AML-193 (cell line): ENCODE data around the gene KLHL1.

Experiments
- DNase-seq, 2 experiments: peaks; one replicate each; lab custom pipeline; 2025; lab: John Stamatoyannopoulos, UW

The KLHL1 gene

DNA sequence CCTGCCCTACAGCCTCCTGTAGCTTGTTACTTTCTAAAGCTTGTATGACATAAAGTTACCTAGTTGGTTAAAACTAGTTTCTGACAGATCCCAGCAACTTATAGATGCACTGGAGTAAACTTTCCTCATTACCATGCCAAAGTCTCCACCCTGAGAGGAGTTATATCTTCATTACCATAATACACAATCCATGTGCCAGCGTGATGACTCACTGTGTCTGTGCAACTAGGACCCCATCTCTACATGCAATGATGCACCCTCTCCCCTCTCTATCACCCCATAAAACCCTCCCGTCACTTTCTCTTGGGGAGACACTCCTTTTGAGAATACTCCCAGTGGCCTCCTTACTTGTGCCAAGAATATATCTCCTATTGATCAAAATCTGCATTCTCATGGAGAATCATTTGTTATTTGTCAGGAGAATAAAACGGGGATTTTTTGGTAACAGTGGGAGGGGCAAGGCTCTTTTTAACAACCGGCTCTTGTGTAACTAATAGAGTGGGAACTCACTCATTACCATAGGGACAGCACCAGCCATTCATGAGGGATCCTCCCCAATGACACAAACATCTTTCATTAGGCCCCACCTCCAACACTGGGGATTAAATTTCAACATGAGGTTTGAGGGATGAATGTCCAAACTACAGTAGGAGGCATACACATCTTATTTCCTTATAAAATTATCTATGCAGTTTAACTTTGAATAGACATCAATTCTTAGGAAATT lies 235.8 kb downstream of the KLHL1 start:
- no peak for DNase-seq

DNA sequence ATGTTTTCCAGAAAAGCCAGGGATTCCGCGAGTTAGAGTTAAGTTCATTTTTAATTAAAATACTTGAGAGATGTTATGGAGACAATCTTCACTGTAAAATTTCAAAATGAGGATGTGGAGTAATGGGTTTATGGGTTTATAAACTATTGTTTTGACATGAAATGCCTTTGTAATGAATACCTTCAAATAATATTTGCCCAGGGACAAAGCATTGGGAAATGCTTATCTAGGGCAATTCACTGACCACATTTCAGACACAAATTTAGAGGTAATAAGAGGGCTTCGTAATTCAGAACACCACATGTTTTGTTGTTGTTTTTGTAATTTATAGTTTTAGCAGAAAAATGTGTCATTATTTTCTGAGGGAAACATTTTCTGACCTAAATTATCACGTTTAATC lies 241.7 kb downstream of the KLHL1 start:
- no peak for DNase-seq

DNA sequence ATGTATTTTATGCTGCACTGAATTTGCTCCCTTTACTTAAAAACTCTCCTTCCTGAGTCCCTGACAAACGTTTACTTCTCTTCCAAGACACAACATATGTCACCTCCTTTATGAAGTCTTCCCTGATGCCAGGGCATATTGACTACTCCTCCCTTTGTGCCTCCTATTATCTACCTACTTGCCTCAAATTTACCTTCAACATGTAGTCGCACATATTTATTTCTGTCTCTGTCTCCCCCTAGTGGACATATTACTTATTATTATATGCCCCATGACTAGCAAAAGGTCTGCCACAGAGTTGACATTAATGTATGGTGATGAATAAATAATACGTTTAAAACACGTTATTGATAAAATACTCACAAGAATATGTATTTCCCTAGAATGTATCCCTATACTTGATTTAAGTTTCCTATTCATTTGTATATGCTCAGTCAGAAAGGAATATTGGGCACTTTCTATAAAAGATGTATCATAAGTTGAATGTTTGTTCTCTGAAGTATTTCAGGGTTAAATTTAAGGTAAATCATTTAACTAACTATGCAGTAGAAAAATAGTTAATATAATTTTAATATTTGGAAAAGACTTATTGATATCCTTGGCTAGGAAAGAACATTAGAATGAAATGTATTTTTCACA lies 250.9 kb downstream of the KLHL1 start:
- peak; percentile 64 to 67 for DNase-seq

DNA sequence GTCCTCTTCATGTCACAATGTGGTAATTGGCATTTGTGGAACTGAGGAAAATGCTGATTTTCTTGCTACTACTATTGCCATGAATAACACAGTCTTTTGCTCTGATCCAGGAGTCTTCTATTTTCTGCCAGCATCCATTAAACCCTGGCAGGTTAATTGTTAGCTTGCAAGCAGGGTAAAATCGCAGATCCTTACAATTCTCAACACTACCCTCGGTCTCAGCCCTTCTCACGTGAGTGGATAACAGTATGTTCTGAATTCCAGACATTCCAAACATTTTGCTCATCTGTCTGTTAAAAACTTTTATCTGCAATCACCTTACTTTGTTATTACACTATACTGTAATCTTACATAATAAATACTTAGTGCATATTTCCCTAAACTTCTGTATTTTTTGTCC lies 251.9 kb downstream of the KLHL1 start:
- no peak for DNase-seq

DNA sequence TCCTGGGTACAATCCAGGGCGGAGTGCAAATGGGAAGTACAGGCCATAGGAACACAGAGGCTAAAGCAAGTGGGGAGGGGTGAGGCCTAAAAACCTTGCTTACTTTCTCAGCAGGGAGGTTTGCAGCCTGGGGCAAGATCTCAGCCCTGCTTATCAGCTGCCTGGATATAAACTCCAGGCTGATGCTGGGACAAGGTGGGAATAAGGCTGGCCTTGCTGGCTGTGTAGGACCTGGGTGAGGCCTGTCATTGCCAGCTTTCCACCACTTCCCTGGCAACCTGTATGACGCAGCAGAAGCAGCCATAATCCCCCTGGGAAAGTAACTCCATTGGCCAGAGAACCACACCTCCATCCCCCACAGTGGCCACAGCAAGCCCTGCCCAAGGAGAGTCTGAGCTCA lies 279.7 kb downstream of the KLHL1 start:
- no peak for DNase-seq

DNA sequence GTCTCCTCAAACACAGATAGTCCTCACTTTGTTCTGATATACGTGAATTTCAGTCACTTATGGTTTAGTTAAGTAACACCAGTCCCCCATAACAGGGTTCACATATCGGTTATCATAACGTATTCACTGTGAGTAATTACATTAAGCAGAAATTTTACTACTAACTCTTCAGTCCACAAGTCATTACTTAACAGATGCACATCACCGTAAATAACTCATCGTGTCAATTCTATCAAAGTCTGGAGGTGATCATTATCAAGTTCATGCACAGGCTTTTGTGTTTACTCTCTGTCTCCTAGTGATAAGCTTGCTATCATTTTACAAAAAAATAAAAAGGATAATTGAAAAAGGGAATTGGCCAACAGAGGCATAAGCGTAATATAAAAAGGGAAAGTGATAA lies 288.1 kb downstream of the KLHL1 start:
- no peak for DNase-seq

DNA sequence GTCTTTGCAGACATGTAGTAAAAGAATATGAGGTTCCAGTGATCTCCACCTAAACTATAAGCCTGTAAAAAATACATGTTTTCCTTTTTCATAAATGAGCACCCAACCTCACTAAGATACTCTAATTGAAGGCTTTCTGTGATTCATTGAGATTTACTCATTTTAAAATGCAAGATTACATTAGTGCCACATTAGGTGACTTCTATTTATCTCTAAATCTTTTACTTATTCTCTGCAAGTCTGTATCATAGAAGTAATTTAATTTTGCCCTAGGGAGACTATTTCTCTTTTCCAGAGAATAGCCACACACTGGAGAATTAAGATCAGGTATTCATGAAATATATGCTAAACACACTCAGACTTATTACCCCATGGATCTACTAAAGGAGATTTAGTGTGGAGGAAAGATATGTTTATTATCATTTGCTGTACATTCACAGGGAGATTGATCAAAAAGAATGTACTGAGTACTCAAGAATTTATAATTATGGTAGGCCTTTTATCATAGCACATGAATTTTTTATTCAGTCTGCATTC lies 290.9 kb downstream of the KLHL1 start:
- no peak for DNase-seq

DNA sequence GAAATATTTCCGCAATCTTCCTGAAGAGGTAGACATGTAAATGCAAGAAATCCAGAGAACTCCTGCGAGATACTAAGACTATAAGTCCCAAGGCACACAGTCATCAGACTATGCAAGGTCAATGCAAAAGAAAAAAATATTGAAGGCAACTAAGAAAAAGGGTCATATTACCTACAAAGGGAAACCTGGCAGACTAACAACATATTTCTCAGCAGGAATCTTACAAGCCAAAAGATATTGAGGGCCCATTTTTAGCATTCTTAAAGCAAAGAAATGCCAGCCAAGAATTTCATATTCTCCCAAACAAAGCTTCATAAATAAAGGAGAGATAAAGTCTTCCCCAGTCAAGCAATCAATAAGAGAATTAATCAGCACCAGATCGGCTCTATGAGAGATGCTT lies 299.1 kb downstream of the KLHL1 start:
- no peak for DNase-seq

DNA sequence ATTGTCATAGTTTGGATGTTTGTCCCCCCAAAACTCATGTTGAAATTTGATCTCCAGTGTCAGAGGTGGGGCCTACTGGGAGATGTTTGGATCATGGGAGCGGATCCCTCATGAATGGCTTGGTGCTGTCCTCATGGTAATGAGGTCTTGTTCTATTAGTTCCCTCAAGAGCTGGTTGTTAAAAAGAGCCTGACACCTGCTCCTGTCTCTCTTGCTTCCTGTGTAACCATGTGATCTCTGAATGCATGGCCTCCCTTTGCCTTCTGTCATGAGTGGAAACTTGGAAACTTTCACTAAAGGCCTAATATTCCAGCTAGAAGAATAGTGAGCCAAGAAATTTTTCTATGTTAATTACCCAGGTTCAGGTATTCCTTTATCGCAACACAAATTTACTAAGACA lies 312.0 kb downstream of the KLHL1 start:
- DNase-seq, result no peak

DNA sequence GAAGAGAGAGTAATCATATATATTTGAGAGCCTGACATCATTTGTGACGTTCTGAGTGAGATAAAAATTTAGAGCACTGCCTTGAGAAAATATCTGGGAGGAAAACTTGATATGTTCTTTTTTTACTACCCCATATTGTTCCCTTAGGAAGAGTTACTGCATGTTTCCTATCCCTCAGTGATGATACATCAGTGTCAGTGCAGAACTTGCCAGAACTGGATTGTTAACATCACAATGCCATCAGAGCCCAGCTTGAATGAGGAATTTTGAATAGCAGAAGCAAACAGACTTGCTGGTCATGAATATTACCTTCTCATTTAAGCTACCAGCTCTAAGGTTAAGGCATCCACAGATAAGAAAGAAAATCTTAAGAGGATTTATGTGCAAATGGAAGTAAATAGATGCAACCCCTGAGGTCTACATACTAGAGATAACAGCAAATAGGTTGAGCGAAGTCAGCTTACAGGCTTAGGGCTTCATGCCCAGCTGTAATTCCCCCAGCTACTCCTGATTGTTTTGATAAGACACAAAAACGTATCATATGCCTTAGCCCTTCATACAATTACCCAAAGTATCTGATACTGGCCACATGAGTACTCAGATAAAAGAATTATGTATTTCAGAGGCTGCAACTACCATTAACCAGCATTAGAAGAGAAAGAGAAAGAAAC lies 314.3 kb downstream of the KLHL1 start:
- DNase-seq, result no peak

DNA sequence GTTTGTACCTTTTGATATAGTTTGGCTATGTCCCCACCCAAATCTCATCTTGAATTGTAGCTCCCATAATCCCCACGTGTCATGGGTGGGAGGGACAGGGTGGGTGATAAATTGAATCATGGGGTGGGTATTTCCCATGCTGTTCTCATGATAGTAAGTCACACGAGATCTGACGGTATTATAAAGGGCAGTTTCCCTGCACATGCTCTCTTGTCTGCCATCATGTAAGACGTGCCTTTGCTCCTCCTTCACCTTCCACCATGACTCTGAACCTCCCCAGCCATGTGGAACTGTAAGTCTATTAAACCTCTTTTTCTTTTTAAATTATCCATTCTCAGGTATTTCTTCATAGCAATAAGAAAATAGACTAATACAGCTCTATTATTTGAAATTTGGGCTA lies 331.3 kb downstream of the KLHL1 start:
- DNase-seq, result no peak

DNA sequence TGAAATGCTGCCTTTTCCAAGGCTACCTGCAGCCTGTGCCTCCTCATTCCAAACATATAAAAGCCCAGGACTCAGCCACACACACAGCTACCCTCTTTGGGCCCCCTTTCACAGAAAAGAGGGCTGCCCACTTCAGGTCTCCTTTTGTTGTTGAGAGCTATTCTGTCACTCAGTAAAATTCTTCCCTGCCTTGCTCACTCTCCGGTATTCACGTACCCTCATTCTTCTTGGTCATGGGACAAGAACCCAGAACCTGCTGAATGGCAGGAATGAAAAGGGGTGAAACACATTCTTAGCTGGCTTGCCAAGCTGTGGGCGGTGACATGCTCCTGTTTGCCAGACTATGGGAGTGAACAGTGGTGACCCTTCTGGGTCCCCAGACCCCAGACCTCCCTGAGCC lies 338.6 kb downstream of the KLHL1 start:
- DNase-seq, result no peak

DNA sequence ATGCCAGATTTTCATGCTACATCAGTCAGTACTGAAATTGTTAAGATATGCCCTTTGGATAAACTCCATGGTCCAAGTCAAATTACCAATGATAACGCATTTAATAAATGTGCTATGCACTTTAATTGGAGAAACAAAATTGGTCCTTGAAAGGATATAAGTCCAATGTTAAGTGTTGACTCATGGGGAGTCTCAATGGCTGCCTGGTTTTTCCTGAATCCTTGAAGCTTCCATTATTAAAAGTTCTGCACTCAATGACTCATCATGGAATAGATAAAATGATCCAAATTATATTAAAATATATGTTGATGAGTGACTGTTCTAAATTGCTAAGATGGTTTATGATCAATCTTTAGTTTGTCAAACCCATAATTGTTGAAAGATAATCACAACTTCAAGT lies 346.7 kb downstream of the KLHL1 start:
- DNase-seq, result no peak

DNA sequence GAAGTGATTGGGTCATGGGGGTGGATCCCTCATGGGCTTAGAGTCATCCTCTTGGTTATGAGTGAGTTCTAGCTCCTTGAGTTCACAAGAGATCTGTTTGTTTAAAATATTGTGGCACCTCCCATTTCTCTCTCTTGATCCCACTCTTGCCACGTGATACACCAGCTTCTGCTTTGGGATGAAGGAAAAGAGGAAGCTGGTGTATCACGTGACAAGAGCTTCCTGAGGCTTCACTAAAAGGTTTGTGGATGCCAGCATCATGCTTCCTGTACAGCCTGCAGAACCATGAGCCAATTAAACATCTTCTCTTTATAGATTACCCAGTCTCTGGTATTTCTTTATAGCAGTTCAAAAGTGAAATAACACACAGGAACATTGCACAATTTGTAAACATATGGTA lies 353.2 kb downstream of the KLHL1 start:
- no peak for DNase-seq

DNA sequence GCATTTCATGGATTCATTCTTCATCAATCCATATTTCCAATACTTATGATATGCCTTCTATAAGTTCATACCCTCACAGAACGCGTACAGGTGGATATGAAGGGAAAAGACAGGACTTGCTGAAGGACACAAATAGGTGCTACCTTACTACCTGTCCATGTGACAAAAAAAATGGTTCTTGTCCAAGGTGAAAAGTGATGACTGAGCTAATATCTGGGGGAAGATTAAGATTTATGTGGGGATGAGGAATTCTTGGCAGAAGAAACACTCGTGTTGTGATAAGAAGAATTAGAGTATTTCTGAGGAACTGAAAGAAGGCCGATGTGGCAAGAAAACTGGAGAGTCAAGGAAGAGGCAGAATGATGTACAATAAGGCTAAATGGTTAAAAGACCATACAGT lies 357.0 kb downstream of the KLHL1 start:
- DNase-seq, result no peak

DNA sequence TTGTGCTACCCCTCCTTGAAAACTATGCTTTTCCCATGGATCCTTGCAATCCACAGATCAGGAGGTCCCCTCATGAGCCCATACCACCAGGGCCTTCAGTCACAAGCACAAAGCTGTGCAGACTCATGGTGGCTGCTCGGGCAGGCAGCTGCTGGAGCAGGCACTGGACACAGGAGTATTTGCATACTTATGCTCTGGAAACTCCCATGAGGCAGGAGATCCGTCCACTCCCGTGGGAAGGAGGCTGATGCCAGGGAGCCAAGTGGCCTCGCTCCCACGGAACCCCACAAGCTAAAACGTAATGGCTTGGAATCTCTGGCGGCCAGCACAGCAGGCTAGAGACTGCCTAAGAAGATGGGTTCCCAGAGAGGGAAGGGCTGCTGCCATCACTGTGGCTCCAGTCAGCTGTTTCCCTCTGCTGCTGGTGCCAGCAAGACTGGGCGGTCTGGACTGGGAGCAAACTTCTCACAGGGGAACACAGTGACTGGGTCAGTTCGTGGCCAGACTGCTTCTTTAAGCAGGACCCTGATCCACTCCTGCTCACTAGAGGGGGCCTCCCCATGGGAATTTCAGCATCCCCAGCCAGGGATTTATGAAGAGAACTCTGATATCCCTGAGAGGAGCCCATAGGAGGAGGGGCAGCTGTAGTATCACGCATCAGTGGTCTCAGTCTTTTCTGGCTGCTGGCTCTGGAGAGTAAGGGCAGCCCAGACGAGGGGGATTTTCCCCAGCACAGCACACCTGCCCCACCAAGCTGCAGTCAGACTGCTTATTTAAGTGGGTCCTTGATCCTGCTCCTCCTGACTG lies 370.9 kb downstream of the KLHL1 start:
- DNase-seq, result no peak

DNA sequence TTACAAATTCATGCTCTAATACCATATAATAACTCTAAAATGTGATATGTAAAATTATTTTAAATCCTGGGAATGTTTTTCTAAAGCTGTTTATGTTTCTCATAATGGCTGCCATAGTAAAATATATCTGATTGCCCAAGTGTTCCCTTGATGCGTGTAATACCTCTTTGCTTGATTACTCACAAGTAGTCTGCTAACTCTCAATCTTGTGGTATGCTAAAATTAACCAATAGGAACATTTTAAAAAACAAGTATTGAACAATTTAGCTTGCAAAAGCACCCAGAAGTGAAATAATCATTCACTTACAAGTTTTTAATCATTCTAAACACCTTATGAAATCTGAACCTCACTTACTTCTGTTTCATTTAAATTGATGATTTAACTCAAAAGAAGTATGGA lies 386.6 kb downstream of the KLHL1 start:
- no peak for DNase-seq

DNA sequence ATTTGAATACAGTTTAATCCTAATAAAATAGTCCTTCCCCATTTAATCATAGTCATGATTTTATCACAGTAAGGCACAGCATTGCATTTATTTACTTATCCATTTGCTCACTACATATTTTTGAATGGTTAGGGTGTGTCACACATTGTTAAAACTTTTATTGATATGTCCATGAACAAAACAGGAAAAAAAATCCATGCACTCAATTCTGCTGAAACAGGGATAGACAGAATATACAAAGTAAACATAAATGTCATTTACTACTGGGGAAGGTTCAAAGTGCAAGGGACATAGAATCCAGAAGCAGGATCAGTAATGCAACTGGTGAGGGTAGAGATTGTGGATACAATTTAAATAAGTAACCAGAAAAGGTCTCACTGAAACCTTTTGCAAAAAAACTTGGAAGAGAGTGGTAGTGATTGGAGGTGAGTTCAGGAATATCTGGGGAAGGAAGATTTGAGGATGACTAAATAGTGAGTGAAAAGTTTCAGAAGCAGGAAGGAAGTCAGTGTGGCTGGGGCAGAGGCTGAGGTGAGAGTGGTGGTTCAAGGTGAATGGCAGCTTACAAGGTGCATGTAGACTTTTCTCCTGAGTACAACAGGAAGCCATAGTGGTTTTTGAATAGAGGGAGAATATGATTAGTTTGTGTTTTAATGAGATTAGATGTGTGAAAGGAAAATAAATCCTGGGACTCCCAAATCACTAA lies 387.8 kb downstream of the KLHL1 start:
- DNase-seq, result no peak

DNA sequence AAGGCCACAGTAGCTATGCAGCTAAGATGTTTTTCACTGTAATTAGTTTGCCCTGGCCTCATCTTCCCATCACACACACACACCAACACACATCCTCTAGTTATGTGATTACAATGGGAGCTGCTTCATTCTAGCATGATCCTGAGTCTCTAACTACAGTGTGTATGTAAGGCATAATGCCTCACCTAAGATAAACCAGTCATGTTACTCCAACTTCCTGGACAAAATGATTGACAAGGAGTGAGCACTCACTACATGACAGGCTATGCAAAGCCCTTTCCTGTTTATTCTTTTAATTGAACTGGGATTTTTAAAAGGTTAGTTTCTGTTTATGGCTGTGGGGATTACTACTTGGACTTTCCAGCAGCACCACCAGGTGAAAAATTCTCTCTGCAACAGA lies 401.4 kb downstream of the KLHL1 start:
- no peak for DNase-seq

DNA sequence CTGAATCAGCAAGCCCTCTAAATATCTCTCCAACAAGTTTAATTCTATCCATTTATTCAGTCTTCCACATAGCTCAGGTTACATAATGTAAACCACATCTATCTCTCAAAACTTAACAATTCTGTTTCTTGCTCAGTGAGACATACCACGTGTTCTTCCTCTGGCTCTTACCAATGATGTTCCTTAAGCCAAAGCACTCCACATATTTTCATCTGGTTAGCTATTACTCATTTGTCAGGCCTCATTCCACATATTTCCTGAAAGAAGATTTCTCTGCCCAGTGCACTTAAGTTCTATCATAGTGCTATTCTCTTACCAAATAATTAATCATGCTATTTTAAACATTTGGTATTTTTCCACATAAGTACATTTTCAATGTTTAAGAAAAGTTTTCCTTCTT lies 403.9 kb downstream of the KLHL1 start:
- DNase-seq, result no peak

DNA sequence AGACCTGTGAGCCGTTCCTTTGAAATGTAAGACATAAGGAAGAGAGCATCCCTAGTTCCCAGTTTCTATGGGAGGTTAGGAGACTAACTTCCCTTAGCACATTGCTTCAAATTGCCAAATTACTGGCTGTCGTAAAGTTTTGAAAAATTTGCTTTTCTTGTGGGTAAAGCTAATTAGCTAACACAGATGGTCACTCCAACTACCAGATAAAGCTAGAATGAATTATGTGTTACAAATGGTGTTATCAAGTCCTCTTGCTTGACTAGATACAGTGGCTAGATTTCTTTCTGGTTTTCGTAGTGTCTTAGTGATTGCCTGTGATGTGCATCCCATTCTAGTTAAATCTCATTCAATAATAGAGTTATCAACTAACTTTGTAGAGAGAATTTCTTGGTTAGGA lies 417.3 kb downstream of the KLHL1 start:
- DNase-seq, result no peak
